Tibial artery (tissue), 4 donors: ENCODE data around the gene MEF2D.

ENCODE experiments used
- DNase-seq, 2 donors: peaks; one replicate each; pipeline ENCODE4 v3.0.0-alpha.2; 2019
- H3K27ac ChIP-seq, 2 donors: fragments of 200-600 bp; sonication (generic) in 1 of 2; 1 replicate in 1 of 2; 2 replicates in 1 of 2; pipeline ENCODE4 v1.5.1; 2018 to 2019; ENCODE audit warnings: mild to moderate bottlenecking in 1 of 2
- H3K27me3 ChIP-seq, 2 donors: fragments of 200-600 bp; sonication (generic) in 1 of 2; one replicate each; pipeline versions ENCODE4 v1.5.1 to v1.6.0; 2016 to 2019
- H3K36me3 ChIP-seq, 3 donors: fragments of 200-600 bp; sonication (generic) in 2 of 3; one replicate each; pipeline ENCODE4 v1.5.1; 2016 to 2019; ENCODE audit warnings: mild to moderate bottlenecking in 2 of 3
- H3K4me1 ChIP-seq, 4 donors: fragments of 200-600 bp; sonication (generic) in 2 of 4; 1 replicate in 3 of 4; 2 replicates in 1 of 4; pipeline ENCODE4 v1.5.1; 2016 to 2019
- H3K4me3 ChIP-seq, 2 donors: fragments of 200-600 bp; sonication (generic) in 1 of 2; 1 replicate in 1 of 2; 2 replicates in 1 of 2; pipeline ENCODE4 v1.5.1; 2018 to 2019; ENCODE audit warnings: mild to moderate bottlenecking in 2 of 2
- H3K9me3 ChIP-seq, 3 donors: fragments of 200-600 bp; sonication (generic) in 1 of 3; one replicate each; pipeline ENCODE4 v1.5.1; 2016 to 2019
- intact Hi-C: fragments of 100-400 bp; cut with DNase I; formaldehyde crosslinking; loops from one replicate; pipeline ENCODE4 v1.15.0; 2023; ENCODE audit warnings: low total_unique reads
- TF ChIP-seq, protein P1 (sequence below), 2 experiments: fragments of 200-600 bp in 1 of 2; fragments of 450-650 bp in 1 of 2; IDR thresholded peaks; one replicate each; pipeline ENCODE4 v1.5.1; 2017 to 2019; ENCODE audit warnings: antibody characterized with exemption in 2 of 2, mild to moderate bottlenecking in 1 of 2, moderate library complexity in 1 of 2

The MEF2D gene

DNA sequence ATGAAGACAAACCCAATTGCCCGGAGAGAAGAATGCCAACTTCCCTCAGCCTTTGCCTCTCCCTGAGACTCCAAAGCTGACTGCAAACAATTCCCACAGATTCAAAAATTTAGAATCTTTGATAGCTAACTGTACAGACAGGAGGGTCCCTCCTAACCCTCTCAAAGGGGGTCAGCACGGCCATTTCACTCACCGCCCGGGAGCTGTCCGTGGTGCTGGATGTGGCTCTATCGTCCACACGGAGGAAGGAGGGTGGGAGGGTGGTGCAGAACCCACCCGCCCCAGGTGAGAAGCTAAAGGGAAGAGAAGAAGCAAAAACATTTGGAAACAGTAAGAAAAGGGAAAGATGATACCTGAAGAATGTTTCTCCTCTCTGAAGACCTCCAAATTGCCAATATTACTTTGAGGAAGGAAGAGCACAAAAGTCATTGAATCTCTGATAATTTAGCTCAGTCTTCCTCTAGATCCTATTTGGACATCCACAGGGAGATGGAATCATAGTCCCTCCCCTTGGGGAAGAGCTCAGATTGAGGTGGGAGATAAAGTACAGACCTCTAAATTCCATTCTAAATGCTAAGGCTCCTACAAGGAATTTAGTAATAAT, 86.0 kb downstream of the MEF2D start:
- Histone ChIP-seq H3K4me1 (no peaks in the 10 kb centered on the region), H3K27me3 (peaks cover 0 to 91% of the 10 kb centered on the region in 2 donors), H3K9me3 (no peaks in the 10 kb centered on the region), H3K27ac (no peak overlapping the region), H3K4me3 (no peak overlapping the region), H3K36me3 (no peaks in the 10 kb centered on the region)
- no peak for DNase-seq
- intact Hi-C loops: no loop called here
- TF ChIP-seq, protein P1, sequence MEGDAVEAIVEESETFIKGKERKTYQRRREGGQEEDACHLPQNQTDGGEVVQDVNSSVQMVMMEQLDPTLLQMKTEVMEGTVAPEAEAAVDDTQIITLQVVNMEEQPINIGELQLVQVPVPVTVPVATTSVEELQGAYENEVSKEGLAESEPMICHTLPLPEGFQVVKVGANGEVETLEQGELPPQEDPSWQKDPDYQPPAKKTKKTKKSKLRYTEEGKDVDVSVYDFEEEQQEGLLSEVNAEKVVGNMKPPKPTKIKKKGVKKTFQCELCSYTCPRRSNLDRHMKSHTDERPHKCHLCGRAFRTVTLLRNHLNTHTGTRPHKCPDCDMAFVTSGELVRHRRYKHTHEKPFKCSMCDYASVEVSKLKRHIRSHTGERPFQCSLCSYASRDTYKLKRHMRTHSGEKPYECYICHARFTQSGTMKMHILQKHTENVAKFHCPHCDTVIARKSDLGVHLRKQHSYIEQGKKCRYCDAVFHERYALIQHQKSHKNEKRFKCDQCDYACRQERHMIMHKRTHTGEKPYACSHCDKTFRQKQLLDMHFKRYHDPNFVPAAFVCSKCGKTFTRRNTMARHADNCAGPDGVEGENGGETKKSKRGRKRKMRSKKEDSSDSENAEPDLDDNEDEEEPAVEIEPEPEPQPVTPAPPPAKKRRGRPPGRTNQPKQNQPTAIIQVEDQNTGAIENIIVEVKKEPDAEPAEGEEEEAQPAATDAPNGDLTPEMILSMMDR (IDR thresholded peaks at IDR 0.05): no peak
